K562 (cell line): ENCODE measurements around the gene CENPP.

Experiments
- CHD4 ChIP-seq: fragments of 200-600 bp; sonication (generic); IDR thresholded peaks from 3 replicates; pipeline ENCODE4 v1.6.1; 2012; ENCODE audit warnings: low read depth, mild to moderate bottlenecking, mixed read lengths, low read length, inconsistent platforms; ENCODE audit not compliant: insufficient read depth, insufficient replicate concordance, poor library complexity, severe bottlenecking
- E2F3 ChIP-seq: fragments of 250-450 bp; sonication (Bioruptor Pico); IDR thresholded peaks from 2 replicates; pipeline ENCODE4 v1.4.0; 2020; ENCODE audit warnings: mild to moderate bottlenecking
- HDAC6 ChIP-seq: IDR thresholded peaks from 2 replicates; pipeline ENCODE4 v1.6.1; 2012; ENCODE audit warnings: low read depth, mild to moderate bottlenecking, control low read depth, inconsistent platforms, low read length, moderate library complexity
- MAZ ChIP-seq, 2 experiments: fragments of 450-650 bp in 1 of 2; sonication (generic) in 1 of 2; formaldehyde crosslinking; IDR thresholded peaks in 1 of 2; conservative IDR thresholded peaks in 1 of 2; 2 replicates each; pipeline versions ENCODE4 v1.4.0 to v1.5.0; 2020; ENCODE audit warnings: mild to moderate bottlenecking in 1 of 2, missing genetic modification reagents in 1 of 2
- NFYB ChIP-seq: IDR thresholded peaks from 2 replicates; pipeline ENCODE4 v1.6.1; 2011; ENCODE audit warnings: mild to moderate bottlenecking, moderate library complexity; ENCODE audit not compliant: insufficient read length; ENCODE audit errors: extremely low read depth
- RNF2 ChIP-seq: sonication (generic); IDR thresholded peaks from 2 replicates; pipeline ENCODE4 v1.6.1; 2016
- SPI1 ChIP-seq: IDR thresholded peaks from 2 replicates; pipeline ENCODE4 v1.6.1; 2011; ENCODE audit warnings: low read depth, low read length, control low read depth, borderline replicate concordance
- STAT5A ChIP-seq: IDR thresholded peaks from 2 replicates; pipeline ENCODE4 v1.6.1; 2012; ENCODE audit warnings: low read length, inconsistent platforms, borderline replicate concordance
- TEAD4 ChIP-seq, 2 experiments: sonication (generic) in 1 of 2; formaldehyde crosslinking in 1 of 2; IDR thresholded peaks; 2 replicates each; pipeline versions ENCODE4 v1.6.1 to v1.8.0; 2012 to 2022; ENCODE audit warnings: borderline replicate concordance in 1 of 2, inconsistent platforms in 1 of 2, low read length in 1 of 2, mild to moderate bottlenecking in 1 of 2, missing genetic modification reagents in 1 of 2
- TF ChIP-seq, protein P1 (sequence below), 2 experiments: fragments of 450-650 bp; conservative IDR thresholded peaks; 2 replicates each; pipeline ENCODE4 v1.6.1; 2017; ENCODE audit warnings: mild to moderate bottlenecking in 2 of 2, moderate library complexity in 2 of 2

DNA sequence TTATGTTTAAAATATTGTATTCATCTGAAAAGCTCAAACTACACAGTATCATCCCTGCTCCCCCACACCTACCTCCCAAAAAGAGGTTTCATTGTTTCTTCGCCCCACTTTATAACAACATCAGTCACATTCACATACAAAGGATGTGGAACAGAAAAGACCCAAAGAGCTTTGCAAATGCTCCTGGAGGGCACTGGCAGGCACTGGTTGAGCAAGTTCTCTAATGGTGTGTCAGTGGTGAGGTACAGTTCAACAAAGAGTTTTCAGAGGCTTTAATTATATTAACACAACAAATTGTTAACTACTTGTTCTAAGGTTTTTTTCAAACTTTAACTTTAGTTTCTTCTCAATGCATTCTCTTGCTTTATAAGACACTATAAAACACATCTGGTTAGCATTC lies 264.2 kb downstream of the CENPP start:
- TF ChIP-seq E2F3 (CRISPR knock-in tag) (no peak), STAT5A (no peak), CHD4 (no peak), RNF2 (no peak), MAZ (CRISPR knock-in tag; conservative IDR thresholded peaks at IDR 0.05 in 1 of 2, IDR thresholded peaks at IDR 0.05 in 1 of 2) (no peak), NFYB (no peak), TEAD4 (IDR thresholded peaks at IDR 0.05; ENCODE audit: low read length) (no peak), TEAD4 (CRISPR knock-in tag; IDR thresholded peaks at IDR 0.05; ENCODE audit: borderline replicate concordance) (no peak), SPI1 (no peak), HDAC6 (no peak)
- TF ChIP-seq, protein P1, sequence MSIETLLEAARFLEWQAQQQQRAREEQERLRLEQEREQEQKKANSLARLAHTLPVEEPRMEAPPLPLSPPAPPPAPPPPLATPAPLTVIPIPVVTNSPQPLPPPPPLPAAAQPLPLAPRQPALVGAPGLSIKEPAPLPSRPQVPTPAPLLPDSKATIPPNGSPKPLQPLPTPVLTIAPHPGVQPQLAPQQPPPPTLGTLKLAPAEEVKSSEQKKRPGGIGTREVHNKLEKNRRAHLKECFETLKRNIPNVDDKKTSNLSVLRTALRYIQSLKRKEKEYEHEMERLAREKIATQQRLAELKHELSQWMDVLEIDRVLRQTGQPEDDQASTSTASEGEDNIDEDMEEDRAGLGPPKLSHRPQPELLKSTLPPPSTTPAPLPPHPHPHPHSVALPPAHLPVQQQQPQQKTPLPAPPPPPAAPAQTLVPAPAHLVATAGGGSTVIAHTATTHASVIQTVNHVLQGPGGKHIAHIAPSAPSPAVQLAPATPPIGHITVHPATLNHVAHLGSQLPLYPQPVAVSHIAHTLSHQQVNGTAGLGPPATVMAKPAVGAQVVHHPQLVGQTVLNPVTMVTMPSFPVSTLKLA (conservative IDR thresholded peaks at IDR 0.05): no peak
